PC-3 (cell line): ENCODE measurements around the gene CALHM2. TPM values are rescaled to one million over a fixed set of nuclear protein-coding genes. Genes with fewer than 3 reads are reported as not detected.

ENCODE experiments used
- ATAC-seq: fragments of 200-7000 bp; cut with Tn5 transposase; 2 replicates; pipeline ENCODE4 v1.9.1; 2020; ENCODE audit warnings: mild to moderate bottlenecking, moderate library complexity
- BruUV-seq: library from RNA; stranded (reverse); fragments of 400-500 nt; replicated peaks from 2 replicates; lab custom pipeline; 2021; lab: Mats Ljungman, UMichigan
- CTCF ChIA-PET: fragments of 300-600 bp; sonication (Branson Sonifier 250); formaldehyde crosslinking; loops from one replicate; lab custom pipeline; 2022; ENCODE audit warnings: antibody characterized with exemption; lab: Charles Lee
- POLR2A ChIA-PET: fragments of 300-600 bp; sonication (Branson Sonifier 250); formaldehyde crosslinking; loops from one replicate; lab custom pipeline; 2022; ENCODE audit warnings: antibody characterized with exemption; ENCODE audit not compliant: unreplicated experiment; lab: Charles Lee
- DNase-seq: peaks from one replicate; pipeline ENCODE4 v3.0.0-alpha.2; 2015
- H2AFZ ChIP-seq: fragments of 300-600 bp; sonication (generic); 2 replicates; pipeline ENCODE4 v1.6.0; 2016; ENCODE audit warnings: antibody characterized with exemption, low read length
- H3F3A ChIP-seq: fragments of 300-600 bp; sonication (generic); one replicate; pipeline ENCODE4 v1.6.0; 2017; ENCODE audit warnings: antibody characterized with exemption, low read length, control low read depth, mild to moderate bottlenecking; ENCODE audit not compliant: unreplicated experiment
- H3K27ac ChIP-seq: fragments of 300-600 bp; sonication (generic); 2 replicates; pipeline ENCODE4 v1.5.1; 2016; ENCODE audit warnings: mild to moderate bottlenecking, low read length
- H3K27me3 ChIP-seq: fragments of 300-600 bp; sonication (generic); 2 replicates; pipeline ENCODE4 v1.6.1; 2016; ENCODE audit warnings: low read length, mixed read lengths
- H3K36me3 ChIP-seq: fragments of 300-600 bp; sonication (generic); 2 replicates; pipeline ENCODE4 v1.6.1; 2016; ENCODE audit warnings: low read depth, mixed run types, low read length, mixed read lengths
- H3K4me1 ChIP-seq: fragments of 300-600 bp; sonication (generic); 2 replicates; pipeline ENCODE4 v1.5.1; 2016; ENCODE audit warnings: low read length; ENCODE audit not compliant: insufficient read depth
- H3K4me2 ChIP-seq: fragments of 300-600 bp; sonication (generic); 2 replicates; pipeline ENCODE4 v1.6.0; 2016; ENCODE audit warnings: low read length
- H3K4me3 ChIP-seq: fragments of 300-600 bp; sonication (generic); 2 replicates; pipeline ENCODE4 v1.5.1; 2016; ENCODE audit warnings: mild to moderate bottlenecking, low read length, mixed read lengths
- H3K79me2 ChIP-seq: fragments of 300-600 bp; sonication (generic); 2 replicates; pipeline ENCODE4 v1.6.1; 2017; ENCODE audit warnings: low read length, mixed read lengths
- H3K9ac ChIP-seq: fragments of 300-600 bp; sonication (generic); 2 replicates; pipeline ENCODE4 v1.6.0; 2016; ENCODE audit warnings: mild to moderate bottlenecking, low read length
- H3K9me2 ChIP-seq: fragments of 300-600 bp; sonication (generic); replicated peaks from 2 replicates; pipeline ENCODE4 v1.6.1; 2016; ENCODE audit warnings: mixed run types, low read length, mixed read lengths
- H3K9me3 ChIP-seq: fragments of 300-600 bp; sonication (generic); 2 replicates; pipeline ENCODE4 v1.6.1; 2016; ENCODE audit warnings: low read length, mixed read lengths
- H4K20me1 ChIP-seq: fragments of 300-600 bp; sonication (generic); 2 replicates; pipeline ENCODE4 v1.6.1; 2016; ENCODE audit warnings: low read length, mixed read lengths
- CTCF ChIP-seq: fragments of 300-600 bp; sonication (generic); conservative IDR thresholded peaks from 2 replicates; pipeline ENCODE4 v1.5.1; 2017; ENCODE audit warnings: antibody characterized with exemption, low read depth, mild to moderate bottlenecking, low read length
- EZH2 ChIP-seq: fragments of 300-600 bp; sonication (generic); IDR thresholded peaks from one replicate; pipeline ENCODE4 v1.6.1; 2017; ENCODE audit warnings: antibody characterized with exemption, mild to moderate bottlenecking, low read length; ENCODE audit not compliant: unreplicated experiment
- EZH2phosphoT487 ChIP-seq: fragments of 300-600 bp; sonication (generic); IDR thresholded peaks from 2 replicates; pipeline ENCODE4 v1.6.1; 2018; ENCODE audit warnings: mild to moderate bottlenecking, antibody characterized with exemption, low read length, borderline replicate concordance
- intact Hi-C: fragments of 100-400 bp; cut with micrococcal nuclease; formaldehyde crosslinking; loops from 2 replicates; pipeline ENCODE4 v1.9.0; 2023
- total RNA-seq: library from RNA; depleted of rRNA; stranded (reverse); fragments of >200 nt; gene quantifications from 2 replicates; pipeline ENCODE4 v1.2.3, GENCODE V29; 2014

The CALHM2 gene
- total RNA-seq, 1 experiment from 2014 or later, result 1.3 TPM

- no peak overlapping the region for H3K4me2 ChIP-seq
- H3K9me3 ChIP-seq, result no peaks in the 10 kb centered on the region
- no peaks in the 10 kb centered on the region for H3K27me3 ChIP-seq
- ChIA-PET POLR2A (no interaction called here), CTCF (no interaction called here)
- H4K20me1 ChIP-seq, result no peaks in the 10 kb centered on the region
- no peaks in the 10 kb centered on the region for H3K79me2 ChIP-seq
- intact Hi-C loops, result no loop called here
- H3K4me1 ChIP-seq, result peaks cover 23% of the 10 kb centered on the region
- no peaks in the 10 kb centered on the region for H3F3A ChIP-seq
- ATAC-seq (no peak), DNase-seq (no peak)
- no TSS peak for BruUV-seq
- H3K9ac ChIP-seq, result no peak overlapping the region
- TF ChIP-seq CTCF (no peak), EZH2 (no peak), EZH2phosphoT487 (no peak)
- H2AFZ ChIP-seq, result no peak overlapping the region
- no peak overlapping the region for H3K4me3 ChIP-seq
- no peaks in the 10 kb centered on the region for H3K9me2 ChIP-seq
- H3K36me3 ChIP-seq, result peaks cover 5% of the 10 kb centered on the region; the same call in 1 of the 2 replicates
- no peak overlapping the region for H3K27ac ChIP-seq
Observed at GRCh38 chr10:103449208-103450144, 2.7 kb downstream of the CALHM2 start.

GRCh38 chr10:103448746-103449145 lies 3.4 kb downstream of the CALHM2 start:
- no peak overlapping the region for H3K27ac ChIP-seq
- intact Hi-C loops, result no loop called here
- H3K79me2 ChIP-seq, result no peaks in the 10 kb centered on the region
- no peaks in the 10 kb centered on the region for H3K9me3 ChIP-seq
- H3K9ac ChIP-seq, result no peak overlapping the region
- peaks cover 5% of the 10 kb centered on the region; the same call in 1 of the 2 replicates for H3K36me3 ChIP-seq
- no peaks in the 10 kb centered on the region for H3F3A ChIP-seq
- no peak overlapping the region for H2AFZ ChIP-seq
- CTCF ChIA-PET, result no interaction called here
- no peak overlapping the region for H3K4me3 ChIP-seq
- no peaks in the 10 kb centered on the region for H4K20me1 ChIP-seq
- DNase-seq (peak; percentile 39), ATAC-seq (no peak)
- no peaks in the 10 kb centered on the region for H3K9me2 ChIP-seq
- H3K4me1 ChIP-seq, result peaks cover 23% of the 10 kb centered on the region
- no peak for TF ChIP-seq EZH2
- TF ChIP-seq EZH2phosphoT487, result no peak
- no peak for TF ChIP-seq CTCF
- POLR2A ChIA-PET, result no interaction called here
- H3K4me2 ChIP-seq, result no peak overlapping the region
- no peaks in the 10 kb centered on the region for H3K27me3 ChIP-seq
- BruUV-seq, result no TSS peak

GRCh38 chr10:103447187-103447586 lies 5.0 kb downstream of the CALHM2 start:
- no peak overlapping the region for H3K27ac ChIP-seq
- ChIA-PET CTCF (no interaction called here), POLR2A (no interaction called here)
- no peak overlapping the region for H3K4me3 ChIP-seq
- TF ChIP-seq EZH2 (no peak), EZH2phosphoT487 (no peak), CTCF (no peak)
- intact Hi-C loops, result no loop called here
- no TSS peak for BruUV-seq
- H3K9me2 ChIP-seq, result no peaks in the 10 kb centered on the region
- H3K4me1 ChIP-seq, result peaks cover 23% of the 10 kb centered on the region
- peaks cover 5% of the 10 kb centered on the region; the same call in 1 of the 2 replicates for H3K36me3 ChIP-seq
- no peaks in the 10 kb centered on the region for H3K79me2 ChIP-seq
- no peak overlapping the region for H3K9ac ChIP-seq
- H2AFZ ChIP-seq, result no peak overlapping the region
- H3F3A ChIP-seq, result no peaks in the 10 kb centered on the region
- H4K20me1 ChIP-seq, result no peaks in the 10 kb centered on the region
- H3K4me2 ChIP-seq, result no peak overlapping the region
- DNase-seq (no peak), ATAC-seq (no peak)
- no peaks in the 10 kb centered on the region for H3K9me3 ChIP-seq
- H3K27me3 ChIP-seq, result no peaks in the 10 kb centered on the region
